ENCODE results near the gene COL2A1. TPM values are rescaled to one million over a fixed set of nuclear protein-coding genes. Genes with fewer than 3 reads are reported as not detected.

Gene COL2A1
- total RNA-seq, 1 donor from 2014 or later = not detected

DNA sequence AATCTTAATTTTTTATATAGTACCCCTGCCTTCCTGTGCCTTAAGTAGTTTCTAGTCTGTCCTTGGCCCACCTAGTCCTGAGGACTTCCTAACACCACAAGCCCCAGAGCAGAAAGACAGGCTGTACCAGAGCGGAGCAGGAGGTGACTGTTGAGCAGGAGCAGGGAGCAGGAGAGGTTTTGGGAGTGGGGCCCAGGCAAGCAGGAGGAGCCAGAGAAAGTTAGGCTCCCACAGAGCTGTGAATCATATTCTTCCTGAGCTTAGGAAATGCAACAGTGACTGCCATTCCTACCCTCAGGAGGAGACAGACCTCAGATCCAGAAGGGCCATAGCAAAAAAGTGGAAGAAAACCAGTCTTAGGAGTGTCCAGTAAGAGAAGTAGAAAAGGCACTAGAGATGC, 28.3 kb upstream of the COL2A1 start:
- DNase-seq (no peak), ATAC-seq (ENCODE audit: poor library complexity) (no peak)
- intact Hi-C loops (cut with DNase I) = no loop called here

GRCh38 chr12:48031135-48031960, 27.1 kb upstream of the COL2A1 start:
- intact Hi-C loops (cut with DNase I) = no loop called here
- no peak for ATAC-seq (ENCODE audit: poor library complexity)
- DNase-seq = no peak

- ATAC-seq (ENCODE audit: poor library complexity) (peak; percentile 46), DNase-seq (no peak)
- intact Hi-C loops (cut with DNase I) = no loop called here
Observed at GRCh38 chr12:48030173-48030650, 25.9 kb upstream of the COL2A1 start.

- intact Hi-C loops (cut with DNase I) = no loop called here
- ATAC-seq (ENCODE audit: poor library complexity) (peak; percentile 8), DNase-seq (no peak)
Observed at GRCh38 chr12:48029491-48030172, 25.4 kb upstream of the COL2A1 start.

DNA sequence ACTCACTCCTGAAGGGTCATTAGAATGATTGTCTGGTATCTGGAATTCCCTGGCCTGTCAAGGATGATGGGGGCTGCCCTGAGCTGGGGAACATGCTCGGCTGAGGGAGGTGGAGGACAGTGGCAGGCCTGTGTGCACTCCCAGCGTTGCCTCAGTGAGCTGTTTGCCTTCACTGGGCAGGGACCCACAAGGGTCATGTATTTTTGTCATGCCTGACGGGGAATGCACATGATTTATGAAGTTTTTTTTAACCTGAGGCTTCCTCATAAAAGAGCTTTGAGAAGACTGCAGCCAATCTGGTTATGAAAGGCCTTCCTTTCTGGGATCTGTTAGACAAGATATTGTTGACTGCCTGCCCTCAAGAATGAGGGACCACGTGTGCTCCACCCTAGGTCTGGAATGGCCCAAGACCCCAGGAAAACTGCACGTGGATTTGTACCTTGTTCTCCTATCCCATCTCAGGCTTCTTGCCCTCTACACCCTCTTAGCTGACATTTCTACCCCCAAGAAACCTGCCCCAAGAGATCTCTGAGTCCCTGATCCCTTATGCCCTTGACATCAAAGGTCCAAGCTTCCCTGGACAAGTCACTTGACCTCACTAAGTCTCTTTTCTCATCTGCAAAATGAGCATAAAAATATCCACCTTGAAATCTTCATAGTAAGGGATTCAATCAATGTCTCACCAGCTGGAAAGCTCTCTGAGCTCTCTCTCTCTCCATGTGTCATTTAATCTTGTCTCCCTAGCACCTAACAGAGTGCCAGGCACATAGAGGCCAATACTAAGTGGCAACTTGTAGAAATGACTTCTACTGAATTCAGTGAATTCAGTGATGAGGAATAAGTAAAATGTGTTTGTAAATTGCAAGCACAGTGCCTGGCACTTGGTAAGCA, 24.5 kb upstream of the COL2A1 start:
- ATAC-seq (ENCODE audit: poor library complexity) = no peak
- intact Hi-C loops (cut with DNase I) = no loop called here
- DNase-seq = no peak

DNA sequence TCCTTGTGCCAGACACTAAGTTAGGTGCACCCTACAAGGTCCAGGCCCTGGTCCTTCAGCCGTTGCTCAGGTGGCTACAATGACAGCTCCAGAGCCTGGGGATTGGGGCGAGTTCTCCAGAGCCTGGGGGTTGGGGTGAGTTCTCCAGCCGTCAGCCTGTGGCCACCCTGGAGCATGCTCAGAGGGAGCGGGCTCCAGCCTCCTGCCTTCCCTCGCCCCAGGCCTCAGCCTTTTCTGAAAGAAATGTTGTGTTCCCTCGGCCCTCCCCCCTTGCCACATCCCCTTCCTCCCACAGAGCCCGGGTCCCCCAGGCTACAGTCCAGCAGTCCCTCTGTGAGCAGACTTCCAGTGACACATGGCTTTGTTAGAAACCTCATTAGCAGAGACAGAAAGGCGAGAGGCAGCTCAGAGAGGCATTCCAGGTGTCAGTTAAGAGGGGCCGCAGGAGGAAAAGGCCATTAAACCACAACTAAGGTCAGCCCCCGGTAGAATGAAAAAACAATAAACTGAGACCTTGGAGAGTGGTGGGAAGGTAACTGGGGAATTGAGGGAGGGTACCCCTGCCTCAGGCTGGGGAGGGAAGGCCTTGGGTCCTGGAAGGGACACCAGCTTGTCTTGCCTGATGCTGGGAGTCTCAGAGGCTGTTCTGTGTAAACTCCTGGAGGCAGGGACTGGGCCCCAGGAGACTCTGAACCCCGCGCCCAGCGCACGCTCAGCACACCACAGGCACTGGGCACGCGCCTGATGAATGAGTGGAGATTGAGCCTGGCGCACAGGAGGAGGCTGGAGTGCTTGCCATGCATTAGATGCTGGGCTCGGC, 23.1 kb upstream of the COL2A1 start:
- intact Hi-C loops (cut with DNase I) = no loop called here
- no peak for DNase-seq
- ATAC-seq (ENCODE audit: poor library complexity) = no peak

- DNase-seq = no peak
- intact Hi-C loops (cut with DNase I) = no loop called here
- no peak for ATAC-seq (ENCODE audit: poor library complexity)
Observed at GRCh38 chr12:48026060-48026827, 22.0 kb upstream of the COL2A1 start.

GRCh38 chr12:48025281-48025680, 21.0 kb upstream of the COL2A1 start:
- DNase-seq = no peak
- intact Hi-C loops (cut with DNase I) = no loop called here
- no peak for ATAC-seq (ENCODE audit: poor library complexity)

DNA sequence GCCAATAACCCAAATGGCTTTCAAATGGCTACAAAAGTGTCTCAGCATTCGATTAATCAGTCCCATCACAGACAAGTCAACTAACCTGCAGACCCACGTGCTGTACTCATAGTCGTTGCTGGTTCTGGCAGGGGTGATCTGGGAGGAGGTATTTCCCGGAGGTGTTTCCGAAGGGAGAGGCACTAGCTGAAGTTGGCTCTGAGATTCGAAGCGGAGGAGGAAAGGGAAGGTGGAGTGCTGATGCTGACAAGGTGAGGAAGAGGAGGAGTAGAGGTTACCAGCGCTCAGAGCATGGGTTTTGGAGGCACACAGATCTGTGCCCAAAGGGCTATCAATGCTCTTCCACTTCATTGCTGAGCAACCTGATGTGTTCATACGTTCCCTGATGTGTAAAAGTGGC, 20.5 kb upstream of the COL2A1 start:
- DNase-seq = no peak
- intact Hi-C loops (cut with DNase I) = no loop called here
- ATAC-seq (ENCODE audit: poor library complexity) = no peak

DNA sequence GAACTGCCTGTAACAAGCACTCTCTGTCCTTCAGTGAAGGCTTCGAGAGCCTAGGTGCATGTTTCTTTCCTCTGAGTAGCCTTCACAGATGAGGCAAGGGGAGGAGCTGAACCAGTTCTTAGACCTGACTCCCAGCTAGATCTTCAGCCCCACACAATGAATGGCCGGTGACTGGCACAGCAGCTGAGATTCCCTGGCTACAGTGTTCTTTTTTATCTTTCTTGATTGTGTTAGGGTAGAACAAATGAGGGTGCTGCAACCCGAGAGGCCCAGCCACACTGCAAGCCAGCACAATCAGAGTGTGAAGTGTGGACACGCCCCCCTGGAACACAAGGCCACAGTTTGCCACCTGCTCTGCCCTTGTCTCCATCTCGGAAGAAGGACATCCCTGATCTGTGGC, 19.1 kb upstream of the COL2A1 start:
- DNase-seq (peak; percentile 72), ATAC-seq (ENCODE audit: poor library complexity) (peak; percentile 91)
- intact Hi-C loops (cut with DNase I) = no loop called here

DNA sequence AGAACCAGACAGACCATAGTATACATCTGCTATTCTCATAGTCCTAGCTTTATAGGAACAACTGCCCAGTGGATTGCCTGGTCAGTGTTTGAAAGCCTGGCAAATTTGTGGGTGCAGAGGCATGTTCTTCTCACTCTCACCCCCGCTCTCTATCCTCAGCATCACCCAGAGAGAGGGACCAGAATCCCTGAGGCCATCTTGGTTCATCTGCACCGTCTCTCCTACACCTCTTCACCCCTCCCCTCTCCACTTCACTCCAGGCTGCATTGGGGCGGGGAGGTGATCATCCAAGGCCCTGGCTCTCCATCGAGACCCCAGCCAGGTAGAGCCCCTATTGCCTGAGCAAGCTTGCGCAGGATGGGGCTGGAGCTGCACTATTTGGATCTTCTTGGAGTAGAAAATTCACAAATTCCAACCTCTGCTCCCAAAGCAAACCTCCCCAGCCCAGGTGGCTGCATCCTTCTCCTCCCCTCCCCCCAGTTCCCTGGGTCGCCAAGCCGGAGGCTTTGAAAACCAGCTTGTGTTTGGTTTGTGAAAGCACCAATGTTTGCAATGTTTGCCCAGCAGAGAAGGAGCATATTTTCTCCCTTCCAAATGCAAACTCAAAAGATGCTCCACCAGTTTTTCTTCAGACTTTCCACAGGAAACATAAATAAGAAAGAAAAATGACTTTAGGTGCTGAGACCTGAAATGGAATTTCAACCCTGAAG, 18.6 kb upstream of the COL2A1 start:
- DNase-seq (no peak), ATAC-seq (ENCODE audit: poor library complexity) (no peak)
- intact Hi-C loops (cut with DNase I) = no loop called here

DNA sequence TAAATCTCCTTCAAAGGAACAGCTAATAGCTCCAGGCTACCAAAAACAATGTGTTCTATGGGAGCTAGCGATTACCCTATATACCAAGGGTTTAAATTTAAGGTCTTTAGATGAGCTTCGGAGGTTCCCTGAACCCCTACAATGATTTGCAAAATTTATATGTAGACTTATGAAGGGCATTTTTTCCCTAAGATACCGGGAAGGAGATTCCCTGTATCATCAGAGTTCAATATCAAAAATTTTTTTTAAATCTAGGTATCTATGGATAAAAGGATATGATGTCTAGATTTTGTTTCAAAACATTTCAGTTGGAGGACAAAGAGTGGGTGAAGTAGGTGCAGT, 17.9 kb upstream of the COL2A1 start:
- no peak for ATAC-seq (ENCODE audit: poor library complexity)
- DNase-seq = no peak
- intact Hi-C loops (cut with DNase I) = no loop called here

GRCh38 chr12:48021485-48022179, 17.4 kb upstream of the COL2A1 start:
- intact Hi-C loops (cut with DNase I) = no loop called here
- DNase-seq (no peak), ATAC-seq (ENCODE audit: poor library complexity) (peak; percentile 77)

- ATAC-seq (ENCODE audit: poor library complexity) (no peak), DNase-seq (no peak)
- intact Hi-C loops (cut with DNase I) = no loop called here
Observed at GRCh38 chr12:48019639-48020265, 15.5 kb upstream of the COL2A1 start.

DNA sequence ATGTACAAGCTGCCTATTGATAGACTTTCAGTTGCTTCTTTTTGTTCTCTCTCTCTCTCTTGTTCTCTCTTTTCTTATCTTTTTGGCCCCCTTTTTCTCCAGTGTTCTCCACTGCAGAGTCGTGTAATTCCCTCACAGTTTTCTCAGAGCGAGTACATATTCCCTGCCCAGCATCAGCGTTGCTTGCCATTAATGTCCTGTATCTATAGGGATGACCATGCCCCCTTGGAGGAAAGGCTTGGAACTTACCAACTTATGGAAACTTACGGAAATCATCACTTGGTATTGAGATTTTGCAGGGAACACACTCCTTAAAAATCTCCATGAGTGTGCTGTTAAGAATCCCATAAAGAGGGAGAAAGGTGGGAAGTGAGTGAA, 14.3 kb upstream of the COL2A1 start:
- ATAC-seq (ENCODE audit: poor library complexity) (no peak), DNase-seq (no peak)
- intact Hi-C loops (cut with DNase I) = no loop called here

DNA sequence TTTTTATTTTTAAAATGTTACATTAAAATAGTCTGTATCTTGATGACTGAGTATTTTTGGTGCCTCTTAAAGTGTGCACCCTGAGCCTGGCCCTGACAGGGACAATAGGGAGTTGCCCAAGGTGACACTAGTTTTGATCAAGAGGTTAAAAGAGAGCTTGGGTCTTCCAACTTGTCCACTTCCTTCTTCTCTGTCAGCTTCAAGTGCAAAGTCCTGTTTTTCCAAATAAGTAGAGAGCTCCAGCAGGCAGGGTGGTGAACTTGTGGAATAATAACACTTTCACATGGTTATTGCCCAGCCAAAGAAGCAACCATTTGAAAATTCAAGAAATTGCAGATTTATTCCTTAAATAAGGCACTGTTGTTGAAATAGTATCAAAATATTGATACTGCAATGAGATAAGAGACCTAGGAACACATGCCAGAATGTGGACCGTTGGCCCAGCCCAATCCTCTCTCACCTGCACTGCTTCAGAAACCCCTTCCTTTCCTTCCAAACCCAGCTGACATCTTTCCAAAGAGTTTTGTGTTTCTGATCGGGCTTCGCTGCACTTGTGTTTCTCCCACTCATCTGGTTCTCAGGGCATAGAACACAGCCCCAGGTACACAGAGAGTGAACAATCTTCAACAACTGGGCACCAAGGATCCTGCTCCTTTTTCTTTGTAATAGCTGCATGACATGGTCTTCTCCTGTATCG, 13.8 kb upstream of the COL2A1 start:
- ATAC-seq (ENCODE audit: poor library complexity) = no peak
- no peak for DNase-seq
- intact Hi-C loops (cut with DNase I) = no loop called here

Measured in Right ventricle myocardium superior (tissue), 1 donor.